PC-3 (cell line): Measurements from ENCODE around the gene PITPNB. TPM values are rescaled to one million over a fixed set of nuclear protein-coding genes. Genes with fewer than 3 reads are reported as not detected.

ENCODE experiments used
- ATAC-seq: fragments of 200-7000 bp; cut with Tn5 transposase; 2 replicates; pipeline ENCODE4 v1.9.1; 2020; ENCODE audit warnings: mild to moderate bottlenecking, moderate library complexity
- BruUV-seq: library from RNA; stranded (reverse); fragments of 400-500 nt; replicated peaks from 2 replicates; lab custom pipeline; 2021; lab: Mats Ljungman, UMichigan
- CTCF ChIA-PET: fragments of 300-600 bp; sonication (Branson Sonifier 250); formaldehyde crosslinking; loops from one replicate; lab custom pipeline; 2022; ENCODE audit warnings: antibody characterized with exemption; lab: Charles Lee
- POLR2A ChIA-PET: fragments of 300-600 bp; sonication (Branson Sonifier 250); formaldehyde crosslinking; loops from one replicate; lab custom pipeline; 2022; ENCODE audit warnings: antibody characterized with exemption; ENCODE audit not compliant: unreplicated experiment; lab: Charles Lee
- DNase-seq: peaks from one replicate; pipeline ENCODE4 v3.0.0-alpha.2; 2015
- H2AFZ ChIP-seq: fragments of 300-600 bp; sonication (generic); 2 replicates; pipeline ENCODE4 v1.6.0; 2016; ENCODE audit warnings: antibody characterized with exemption, low read length
- H3F3A ChIP-seq: fragments of 300-600 bp; sonication (generic); one replicate; pipeline ENCODE4 v1.6.0; 2017; ENCODE audit warnings: antibody characterized with exemption, low read length, control low read depth, mild to moderate bottlenecking; ENCODE audit not compliant: unreplicated experiment
- H3K27ac ChIP-seq: fragments of 300-600 bp; sonication (generic); 2 replicates; pipeline ENCODE4 v1.5.1; 2016; ENCODE audit warnings: mild to moderate bottlenecking, low read length
- H3K27me3 ChIP-seq: fragments of 300-600 bp; sonication (generic); 2 replicates; pipeline ENCODE4 v1.6.1; 2016; ENCODE audit warnings: low read length, mixed read lengths
- H3K36me3 ChIP-seq: fragments of 300-600 bp; sonication (generic); 2 replicates; pipeline ENCODE4 v1.6.1; 2016; ENCODE audit warnings: low read depth, mixed run types, low read length, mixed read lengths
- H3K4me1 ChIP-seq: fragments of 300-600 bp; sonication (generic); 2 replicates; pipeline ENCODE4 v1.5.1; 2016; ENCODE audit warnings: low read length; ENCODE audit not compliant: insufficient read depth
- H3K4me2 ChIP-seq: fragments of 300-600 bp; sonication (generic); 2 replicates; pipeline ENCODE4 v1.6.0; 2016; ENCODE audit warnings: low read length
- H3K4me3 ChIP-seq: fragments of 300-600 bp; sonication (generic); 2 replicates; pipeline ENCODE4 v1.5.1; 2016; ENCODE audit warnings: mild to moderate bottlenecking, low read length, mixed read lengths
- H3K79me2 ChIP-seq: fragments of 300-600 bp; sonication (generic); 2 replicates; pipeline ENCODE4 v1.6.1; 2017; ENCODE audit warnings: low read length, mixed read lengths
- H3K9ac ChIP-seq: fragments of 300-600 bp; sonication (generic); 2 replicates; pipeline ENCODE4 v1.6.0; 2016; ENCODE audit warnings: mild to moderate bottlenecking, low read length
- H3K9me2 ChIP-seq: fragments of 300-600 bp; sonication (generic); replicated peaks from 2 replicates; pipeline ENCODE4 v1.6.1; 2016; ENCODE audit warnings: mixed run types, low read length, mixed read lengths
- H3K9me3 ChIP-seq: fragments of 300-600 bp; sonication (generic); 2 replicates; pipeline ENCODE4 v1.6.1; 2016; ENCODE audit warnings: low read length, mixed read lengths
- H4K20me1 ChIP-seq: fragments of 300-600 bp; sonication (generic); 2 replicates; pipeline ENCODE4 v1.6.1; 2016; ENCODE audit warnings: low read length, mixed read lengths
- CTCF ChIP-seq: fragments of 300-600 bp; sonication (generic); conservative IDR thresholded peaks from 2 replicates; pipeline ENCODE4 v1.5.1; 2017; ENCODE audit warnings: antibody characterized with exemption, low read depth, mild to moderate bottlenecking, low read length
- EZH2 ChIP-seq: fragments of 300-600 bp; sonication (generic); IDR thresholded peaks from one replicate; pipeline ENCODE4 v1.6.1; 2017; ENCODE audit warnings: antibody characterized with exemption, mild to moderate bottlenecking, low read length; ENCODE audit not compliant: unreplicated experiment
- EZH2phosphoT487 ChIP-seq: fragments of 300-600 bp; sonication (generic); IDR thresholded peaks from 2 replicates; pipeline ENCODE4 v1.6.1; 2018; ENCODE audit warnings: mild to moderate bottlenecking, antibody characterized with exemption, low read length, borderline replicate concordance
- intact Hi-C: fragments of 100-400 bp; cut with micrococcal nuclease; formaldehyde crosslinking; loops from 2 replicates; pipeline ENCODE4 v1.9.0; 2023
- total RNA-seq: library from RNA; depleted of rRNA; stranded (reverse); fragments of >200 nt; gene quantifications from 2 replicates; pipeline ENCODE4 v1.2.3, GENCODE V29; 2014

The PITPNB gene
- total RNA-seq, 1 experiment from 2014 or later, result 15.3 TPM

GRCh38 chr22:27846248-27846757, 72.8 kb downstream of the PITPNB start:
- intact Hi-C loops, result no loop called here
- Histone ChIP-seq H3K36me3 (peaks cover 6% of the 10 kb centered on the region; the same call in 1 of the 2 replicates), H3K9me3 (no peaks in the 10 kb centered on the region), H3K27me3 (no peaks in the 10 kb centered on the region), H2AFZ (no peak overlapping the region), H3K4me2 (no peak overlapping the region), H3K79me2 (no peaks in the 10 kb centered on the region), H3K27ac (no peak overlapping the region), H3K4me1 (no peaks in the 10 kb centered on the region), H3F3A (no peaks in the 10 kb centered on the region), H3K9me2 (no peaks in the 10 kb centered on the region), H3K4me3 (no peak overlapping the region), H3K9ac (no peak overlapping the region), H4K20me1 (no peaks in the 10 kb centered on the region)
- ATAC-seq, result no peak
- no peak for TF ChIP-seq EZH2
- TF ChIP-seq CTCF, result no peak
- TF ChIP-seq EZH2phosphoT487, result no peak
- DNase-seq, result no peak
- ChIA-PET CTCF (no interaction called here), POLR2A (no interaction called here)
- no TSS peak for BruUV-seq

- H3K4me3 ChIP-seq, result no peak overlapping the region
- no peaks in the 10 kb centered on the region for H3K9me3 ChIP-seq
- POLR2A ChIA-PET, result no interaction called here
These were observed 73.4 kb downstream of the PITPNB start for GRCh38 chr22:27845644-27846043.

More at GRCh38 chr22:27845644-27846043, 73.4 kb downstream of the PITPNB start:
- H3K27ac ChIP-seq, result no peak overlapping the region
- DNase-seq, result no peak
- CTCF ChIA-PET, result no interaction called here
- no peaks in the 10 kb centered on the region for H3K79me2 ChIP-seq
- no peaks in the 10 kb centered on the region; the same call in 1 of the 2 replicates for H3K36me3 ChIP-seq
- no peaks in the 10 kb centered on the region for H3F3A ChIP-seq
- no peak overlapping the region for H3K9ac ChIP-seq
- H4K20me1 ChIP-seq, result no peaks in the 10 kb centered on the region
- no peaks in the 10 kb centered on the region for H3K4me1 ChIP-seq
- no peak overlapping the region for H3K4me2 ChIP-seq
- H3K27me3 ChIP-seq, result no peaks in the 10 kb centered on the region
- H3K9me2 ChIP-seq, result no peaks in the 10 kb centered on the region
- BruUV-seq, result no TSS peak
- TF ChIP-seq EZH2phosphoT487 (no peak), CTCF (no peak)
- no peak for ATAC-seq
- H2AFZ ChIP-seq, result no peak overlapping the region
- intact Hi-C loops, result no loop called here
